HG02588 (cell line): ENCODE results near the gene MCHR1.
"Not testable (repeated sequence)": the region's sequence is repeated elsewhere in the genome, so short reads cannot be mapped to it uniquely, and the experiment has no call there.

Experiments used
- ATAC-seq: cut with Tn5 transposase; IDR thresholded peaks from one replicate; pipeline ENCODE4 v1.9.1; 2021; ENCODE audit warnings: mild to moderate bottlenecking, moderate library complexity; ENCODE audit not compliant: unreplicated experiment

MCHR1 gene

GRCh38 chr22:40655941-40656340 lies 23.3 kb upstream of the MCHR1 start:
- ATAC-seq = not testable (repeated sequence)

DNA sequence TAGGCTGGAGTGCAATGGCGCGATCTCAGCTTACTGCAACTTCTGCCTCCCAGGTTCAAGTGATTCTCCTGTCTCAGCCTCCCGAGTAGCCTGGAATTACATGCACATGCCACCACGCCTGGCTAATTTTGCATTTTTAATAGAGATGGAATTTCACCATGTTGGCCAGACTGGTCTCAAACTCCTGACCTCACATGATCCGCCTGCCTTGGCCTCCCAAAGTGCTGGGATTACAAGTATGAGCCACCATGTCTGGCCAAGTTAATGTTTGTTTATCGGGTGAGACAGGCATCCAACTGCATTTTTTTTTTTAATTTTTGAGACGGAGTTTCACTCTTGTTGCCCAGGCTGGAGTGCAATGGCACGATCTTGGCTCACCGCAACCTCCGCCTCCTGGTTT lies 22.6 kb upstream of the MCHR1 start:
- not testable (repeated sequence) for ATAC-seq

GRCh38 chr22:40659166-40659565 lies 20.1 kb upstream of the MCHR1 start:
- ATAC-seq = no peak

GRCh38 chr22:40660730-40661129 lies 18.6 kb upstream of the MCHR1 start:
- no peak for ATAC-seq

- ATAC-seq = no peak
Measured at GRCh38 chr22:40661671-40662070, 17.6 kb upstream of the MCHR1 start.

GRCh38 chr22:40665312-40665711 lies 14.0 kb upstream of the MCHR1 start:
- no peak for ATAC-seq

DNA sequence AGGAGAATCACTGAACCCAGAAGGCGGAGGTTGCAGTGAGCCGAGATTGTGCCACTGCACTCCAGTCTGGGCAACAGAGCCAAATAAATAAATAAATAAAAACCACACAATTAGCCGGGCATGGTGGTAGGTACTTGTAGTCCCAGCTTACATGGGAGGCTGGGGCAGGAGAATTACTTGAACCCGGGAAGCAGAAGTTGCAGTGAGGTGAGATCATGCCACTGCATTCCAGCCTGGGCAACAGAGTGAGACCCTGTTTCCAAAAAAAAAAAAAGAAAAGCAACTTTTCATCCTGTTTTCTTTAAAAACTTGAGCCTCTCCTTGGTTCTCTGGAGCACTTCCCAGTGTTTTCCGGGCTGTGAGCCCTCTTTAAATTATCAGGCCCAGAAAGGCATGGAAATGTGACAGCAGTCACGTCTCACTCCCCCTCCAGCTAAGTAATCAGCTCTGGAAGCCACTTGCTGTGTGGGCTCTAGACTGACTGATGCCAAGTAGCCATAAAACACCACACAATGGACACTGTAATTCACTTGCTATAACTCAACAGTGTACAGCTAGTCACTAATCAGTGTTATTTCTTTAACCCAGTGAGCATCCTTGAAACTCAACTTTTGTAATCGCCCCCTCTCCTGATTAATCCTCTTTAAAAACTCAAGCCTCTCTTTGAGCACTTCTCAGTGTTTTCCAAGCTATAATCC lies 13.0 kb upstream of the MCHR1 start:
- ATAC-seq = no peak

- no peak for ATAC-seq
Measured at GRCh38 chr22:40668611-40669411, 10.5 kb upstream of the MCHR1 start.

- no peak for ATAC-seq
Measured at GRCh38 chr22:40670058-40670457, 9.2 kb upstream of the MCHR1 start.

DNA sequence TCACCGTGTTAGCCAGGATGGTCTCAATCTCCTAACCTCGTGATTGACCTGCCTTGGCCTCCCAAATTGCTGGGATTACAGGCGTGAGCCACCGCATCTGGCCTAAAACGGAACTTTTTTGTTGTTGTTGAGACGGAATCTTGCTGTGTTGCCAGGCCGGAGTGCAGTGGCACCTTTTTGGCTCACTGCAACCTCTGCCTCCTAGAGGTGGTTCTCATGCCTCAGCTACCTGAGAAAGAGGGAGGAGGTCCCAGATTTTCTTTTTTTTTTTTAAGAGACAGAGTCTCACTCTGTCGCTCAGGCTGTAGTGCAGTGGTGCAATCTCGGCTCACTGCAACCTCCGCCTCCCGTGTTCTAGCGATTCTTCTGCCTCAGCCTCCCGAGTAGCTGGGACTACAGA lies 7.9 kb upstream of the MCHR1 start:
- no peak for ATAC-seq

GRCh38 chr22:40671796-40672360 lies 7.4 kb upstream of the MCHR1 start:
- ATAC-seq = no peak

GRCh38 chr22:40673017-40673416 lies 6.3 kb upstream of the MCHR1 start:
- no peak for ATAC-seq

DNA sequence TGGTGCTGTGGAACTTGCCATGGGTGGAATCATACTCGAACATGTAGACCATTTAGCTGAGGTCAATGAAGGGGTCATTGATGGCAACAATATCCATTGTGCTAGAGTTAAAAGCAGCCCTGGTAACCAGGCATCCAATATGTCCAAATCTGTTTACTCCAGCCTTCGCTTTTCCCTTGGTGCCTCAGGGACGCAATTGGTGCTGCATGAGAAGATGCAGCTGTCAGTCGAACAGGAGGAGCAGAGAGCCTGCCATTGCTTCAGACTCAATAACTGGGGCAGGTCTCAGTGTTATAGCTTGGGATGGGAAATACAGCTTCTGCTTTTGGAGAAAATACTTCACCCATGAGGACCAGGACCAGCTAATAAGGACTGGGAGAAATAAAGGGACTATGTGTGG lies 5.0 kb upstream of the MCHR1 start:
- no peak for ATAC-seq

GRCh38 chr22:40676166-40676565 lies 3.1 kb upstream of the MCHR1 start:
- not testable (repeated sequence) for ATAC-seq

DNA sequence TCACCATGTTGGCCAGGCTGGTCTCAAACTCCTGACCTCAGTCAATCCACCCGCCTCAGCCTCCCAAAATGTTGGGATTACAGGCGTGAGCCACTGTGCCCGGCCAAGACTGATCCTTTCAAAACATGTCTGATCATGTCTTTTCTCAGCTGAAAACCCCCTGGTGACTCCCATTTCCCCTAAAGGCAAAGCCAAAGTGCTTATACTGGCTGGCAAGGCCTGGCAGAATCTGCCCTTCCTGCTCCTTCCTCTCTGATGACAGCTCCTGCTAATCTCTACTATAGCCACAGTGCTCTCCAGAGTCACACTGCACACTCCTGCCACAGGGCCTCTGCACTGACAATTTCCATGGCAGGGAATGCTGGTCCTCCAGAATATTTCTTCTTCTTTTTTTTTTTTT lies 2.6 kb upstream of the MCHR1 start:
- ATAC-seq = no peak

GRCh38 chr22:40678493-40679248 lies 613 bp upstream of the MCHR1 start:
- no peak for ATAC-seq

GRCh38 chr22:40679964-40680818 lies 907 bp downstream of the MCHR1 start:
- ATAC-seq = no peak

DNA sequence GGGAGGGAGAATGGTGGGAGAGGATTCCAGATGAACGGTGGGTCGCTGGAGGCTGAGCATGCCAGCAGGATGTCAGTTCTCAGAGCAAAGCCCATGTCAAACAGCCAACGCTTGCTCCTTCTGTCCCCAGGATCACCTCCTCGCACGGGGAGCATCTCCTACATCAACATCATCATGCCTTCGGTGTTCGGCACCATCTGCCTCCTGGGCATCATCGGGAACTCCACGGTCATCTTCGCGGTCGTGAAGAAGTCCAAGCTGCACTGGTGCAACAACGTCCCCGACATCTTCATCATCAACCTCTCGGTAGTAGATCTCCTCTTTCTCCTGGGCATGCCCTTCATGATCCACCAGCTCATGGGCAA lies 1.5 kb downstream of the MCHR1 start:
- ATAC-seq = no peak

DNA sequence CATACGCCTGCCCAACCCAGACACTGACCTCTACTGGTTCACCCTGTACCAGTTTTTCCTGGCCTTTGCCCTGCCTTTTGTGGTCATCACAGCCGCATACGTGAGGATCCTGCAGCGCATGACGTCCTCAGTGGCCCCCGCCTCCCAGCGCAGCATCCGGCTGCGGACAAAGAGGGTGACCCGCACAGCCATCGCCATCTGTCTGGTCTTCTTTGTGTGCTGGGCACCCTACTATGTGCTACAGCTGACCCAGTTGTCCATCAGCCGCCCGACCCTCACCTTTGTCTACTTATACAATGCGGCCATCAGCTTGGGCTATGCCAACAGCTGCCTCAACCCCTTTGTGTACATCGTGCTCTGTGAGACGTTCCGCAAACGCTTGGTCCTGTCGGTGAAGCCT lies 2.2 kb downstream of the MCHR1 start:
- no peak for ATAC-seq

- ATAC-seq = no peak
Measured at GRCh38 chr22:40684728-40685127, 5.4 kb downstream of the MCHR1 start.

DNA sequence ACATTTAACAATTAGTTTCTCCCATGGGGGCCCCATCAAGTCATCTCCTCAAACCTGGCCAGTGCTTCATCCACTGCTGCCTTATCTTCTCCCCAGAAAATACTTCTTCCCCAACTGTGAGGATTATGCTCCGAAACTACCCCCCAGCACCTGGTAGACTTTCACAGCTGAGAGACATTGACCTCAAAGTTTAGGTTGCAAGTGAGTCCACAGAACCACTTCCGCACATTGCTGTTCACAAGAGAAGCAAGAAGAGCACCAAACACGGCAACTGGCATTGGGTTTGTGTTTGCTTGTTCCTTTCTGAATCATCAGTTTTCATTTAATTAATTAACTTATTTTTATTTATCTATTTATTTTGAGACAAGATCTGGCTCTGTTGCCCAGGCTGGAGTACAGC lies 6.1 kb downstream of the MCHR1 start:
- ATAC-seq = no peak
